NCI-H82 treated with DMSO at 0.1 percent for 48 hours (cell line): Measurements from ENCODE around the gene MEF2C.
A peak's percentile ranks its signal among the peaks of the same experiment; 100 is the strongest.

Experiments
- DNase-seq: peaks from one replicate; lab custom pipeline; 2025; ENCODE audit not compliant: unreplicated experiment; lab: John Stamatoyannopoulos, UW

MEF2C gene

GRCh38 chr5:88677943-88678769, 204.8 kb downstream of the MEF2C start:
- DNase-seq: peak; percentile 47

DNA sequence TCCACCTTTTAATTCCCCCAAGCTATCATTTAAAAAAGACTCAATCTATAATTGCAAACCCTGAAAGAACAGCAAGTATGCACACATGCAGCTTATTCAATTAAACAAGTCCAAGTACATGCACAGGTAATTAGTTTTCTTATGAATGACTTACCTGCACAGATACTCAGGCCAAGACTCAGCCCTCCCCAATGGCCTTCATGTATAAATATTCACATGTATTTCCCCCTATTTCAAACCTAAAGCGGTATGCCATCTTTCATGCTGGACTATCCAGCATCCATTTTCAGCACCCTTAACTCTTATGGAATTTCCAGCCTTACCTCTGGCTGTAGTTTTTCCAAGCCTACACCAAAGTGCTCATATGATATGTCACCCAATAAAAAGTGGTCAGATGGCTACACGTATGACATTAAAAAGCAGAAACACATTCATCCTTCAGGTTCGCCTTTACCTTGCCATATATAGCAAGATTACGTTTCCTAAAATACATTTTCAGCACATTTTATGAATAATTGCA, 205.5 kb downstream of the MEF2C start:
- DNase-seq: no peak

DNA sequence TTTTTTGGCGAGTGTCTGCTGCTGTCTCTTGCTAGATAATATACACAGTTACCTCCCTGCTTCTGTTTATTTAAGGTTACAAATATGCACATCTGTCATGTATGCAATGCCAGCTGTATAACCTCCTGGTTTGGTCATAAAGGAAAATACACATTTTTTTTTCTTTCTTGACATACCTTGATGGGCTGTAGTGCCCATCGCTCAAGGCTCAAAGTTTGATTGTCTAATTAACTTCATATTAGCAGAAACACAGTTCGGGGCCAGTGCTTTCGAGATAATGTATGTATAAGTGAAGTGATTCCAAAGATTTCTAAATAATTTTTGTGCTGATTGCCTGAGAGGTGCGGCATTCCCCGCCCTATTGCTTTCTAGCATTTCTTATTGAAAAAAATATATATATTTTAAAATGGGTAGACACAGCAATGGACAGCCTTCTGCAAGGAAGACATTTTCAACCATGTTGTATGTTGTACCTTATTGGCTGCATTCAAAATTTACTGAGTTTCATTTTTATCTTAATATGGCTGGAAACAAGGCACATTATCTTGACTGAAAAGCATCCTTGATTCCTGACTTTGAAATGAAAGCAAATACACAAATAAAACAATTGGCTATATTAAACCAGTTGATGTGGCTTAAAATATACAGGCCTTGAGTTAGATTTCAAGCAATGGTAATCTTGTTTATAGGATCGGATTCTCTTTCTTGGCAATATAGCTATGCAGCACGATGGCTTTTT, 206.2 kb downstream of the MEF2C start:
- no peak for DNase-seq

GRCh38 chr5:88675708-88676636, 207.0 kb downstream of the MEF2C start:
- DNase-seq: peak; percentile 38

DNA sequence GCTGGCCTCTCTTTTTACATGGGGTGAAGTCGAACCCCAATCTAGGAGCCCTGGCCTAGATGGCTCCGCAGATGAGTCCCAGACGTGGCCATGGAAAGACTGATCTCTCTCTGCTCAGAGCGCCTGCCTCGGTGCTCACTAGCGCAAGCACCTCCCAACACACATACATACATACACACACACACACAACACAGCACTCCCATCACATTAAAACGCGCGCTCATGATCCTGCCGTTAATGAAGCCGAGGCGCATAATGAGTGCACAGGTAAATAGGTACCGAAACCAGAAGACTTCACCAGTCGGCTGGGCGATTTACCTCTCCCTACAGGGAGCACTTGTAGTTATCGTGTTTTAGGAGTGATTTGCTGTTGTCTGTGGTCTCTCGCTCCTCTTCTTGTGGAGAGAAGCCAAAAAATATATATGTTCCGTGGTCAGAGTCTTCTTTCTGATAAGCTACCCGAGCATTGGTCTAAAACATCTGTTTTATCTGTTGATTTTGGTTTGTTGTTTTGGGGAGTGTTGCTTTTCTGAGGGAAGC, 207.7 kb downstream of the MEF2C start:
- DNase-seq: no peak

DNA sequence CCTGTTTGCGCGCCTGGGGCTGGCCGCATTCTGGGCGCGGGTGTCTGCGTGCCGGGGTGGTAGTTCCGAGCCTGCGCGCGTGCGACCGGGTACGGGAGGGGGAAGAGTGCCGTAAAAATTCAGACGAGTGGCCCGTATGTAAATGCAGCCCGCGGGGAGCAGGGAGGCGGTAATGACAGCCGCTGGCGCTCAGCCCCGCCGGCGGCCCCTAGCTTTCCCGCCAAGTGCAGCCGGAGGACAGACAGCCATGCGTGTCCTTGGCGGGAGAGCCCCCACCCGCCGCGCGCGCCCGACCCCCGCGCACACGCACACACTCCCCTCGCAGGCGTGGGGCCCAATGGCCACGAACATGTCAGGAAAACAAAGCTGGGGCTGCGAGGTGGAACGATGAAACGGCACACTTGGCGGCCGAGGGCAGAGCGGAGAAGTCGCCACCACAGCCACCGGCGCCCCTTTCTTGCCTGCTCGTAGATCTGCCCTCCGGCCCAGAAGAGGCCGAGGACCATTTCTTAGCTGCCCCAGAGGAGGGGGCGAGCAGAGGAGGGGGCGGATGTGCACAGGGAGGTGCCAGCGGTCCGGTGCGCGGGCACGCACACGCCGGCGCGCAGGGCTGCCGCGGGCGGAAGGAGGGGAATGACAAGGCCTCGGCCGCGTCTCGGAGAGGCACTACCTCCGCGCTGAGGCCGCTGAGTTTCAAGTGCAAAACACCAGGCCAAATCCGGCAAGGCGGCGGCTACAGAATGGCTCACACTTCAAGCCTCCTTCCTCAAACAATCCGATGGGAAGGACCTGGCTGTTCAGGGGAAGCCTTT, 208.4 kb downstream of the MEF2C start:
- no peak for DNase-seq

GRCh38 chr5:88673253-88674105, 209.5 kb downstream of the MEF2C start:
- DNase-seq: no peak

DNA sequence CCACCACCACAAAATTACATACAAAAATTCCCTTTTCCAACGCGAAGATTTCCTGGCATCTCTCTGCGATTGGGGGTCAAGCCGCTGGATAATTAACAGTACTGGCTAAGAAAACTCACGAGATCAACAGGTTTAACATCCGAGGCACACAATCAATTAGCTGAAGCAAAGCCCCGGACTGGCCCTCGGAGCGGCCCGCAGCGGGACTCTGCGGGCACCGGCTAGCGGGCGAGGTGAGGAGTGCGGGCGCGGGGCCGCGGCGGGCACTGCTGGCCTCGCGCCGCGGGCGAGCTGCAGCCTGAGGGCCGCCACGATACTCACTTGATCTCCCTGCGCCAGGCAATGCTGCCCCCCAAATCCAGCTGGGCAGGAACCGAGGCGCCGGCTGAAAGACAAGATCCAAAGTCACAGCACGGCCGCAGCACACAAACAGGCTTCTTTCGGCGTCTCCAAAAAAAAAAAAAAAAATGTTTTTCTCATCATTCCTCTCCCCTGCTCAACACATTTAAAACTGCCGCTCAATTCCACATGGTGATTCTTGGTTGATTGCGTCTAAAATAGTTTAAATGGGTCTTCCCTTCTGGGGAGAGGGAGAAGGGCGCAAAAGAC, 210.2 kb downstream of the MEF2C start:
- DNase-seq: no peak

GRCh38 chr5:88671505-88672499, 211.2 kb downstream of the MEF2C start:
- no peak for DNase-seq

GRCh38 chr5:88671106-88671504, 211.9 kb downstream of the MEF2C start:
- no peak for DNase-seq

DNA sequence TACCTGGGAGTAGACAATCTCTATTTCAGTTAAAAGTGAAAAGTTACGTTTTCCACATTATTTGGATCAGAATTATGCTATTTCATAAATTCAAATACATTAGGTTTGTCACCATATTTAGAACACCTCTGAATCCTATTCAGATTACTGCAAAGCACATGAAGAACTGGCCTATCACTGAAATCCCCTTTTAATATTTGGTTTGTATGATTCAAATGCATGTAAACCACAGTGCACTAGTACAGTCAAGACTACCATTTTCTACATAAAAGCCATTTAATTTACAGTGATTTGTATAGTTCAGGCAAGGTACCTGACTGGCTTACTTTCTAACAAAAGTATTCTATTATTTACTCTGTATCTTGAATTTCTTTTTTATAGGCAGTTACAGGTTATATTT, 212.5 kb downstream of the MEF2C start:
- no peak for DNase-seq

DNA sequence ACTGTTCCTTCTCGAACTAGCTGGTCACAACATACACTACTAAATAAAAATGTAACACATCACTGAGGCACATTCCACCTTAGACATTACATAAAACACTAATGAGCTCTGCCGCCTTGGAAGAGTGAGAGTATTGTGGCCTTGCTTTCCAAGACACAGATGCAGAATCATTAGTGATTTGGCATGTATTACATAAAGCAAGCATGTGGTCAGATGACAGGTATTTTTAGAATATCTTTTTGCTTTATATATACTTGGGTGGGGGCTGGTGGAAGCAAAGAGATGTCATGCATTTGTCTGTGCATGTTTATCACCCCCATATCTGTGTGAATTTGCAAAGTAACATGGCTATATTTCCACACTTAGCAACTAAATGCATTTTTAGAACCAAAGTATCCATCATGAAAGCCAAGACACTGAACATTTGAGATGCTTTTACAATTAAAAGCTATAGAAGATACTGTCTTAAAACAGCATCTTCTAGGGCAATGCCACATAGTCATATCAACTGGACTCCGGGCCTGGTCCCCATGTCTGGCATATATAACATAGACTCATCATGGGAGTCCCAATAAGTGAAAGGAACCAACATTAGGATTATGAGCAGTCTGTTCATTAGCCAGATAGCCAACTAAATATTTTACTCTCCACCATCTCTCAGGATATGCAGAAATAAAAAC, 213.5 kb downstream of the MEF2C start:
- no peak for DNase-seq

DNA sequence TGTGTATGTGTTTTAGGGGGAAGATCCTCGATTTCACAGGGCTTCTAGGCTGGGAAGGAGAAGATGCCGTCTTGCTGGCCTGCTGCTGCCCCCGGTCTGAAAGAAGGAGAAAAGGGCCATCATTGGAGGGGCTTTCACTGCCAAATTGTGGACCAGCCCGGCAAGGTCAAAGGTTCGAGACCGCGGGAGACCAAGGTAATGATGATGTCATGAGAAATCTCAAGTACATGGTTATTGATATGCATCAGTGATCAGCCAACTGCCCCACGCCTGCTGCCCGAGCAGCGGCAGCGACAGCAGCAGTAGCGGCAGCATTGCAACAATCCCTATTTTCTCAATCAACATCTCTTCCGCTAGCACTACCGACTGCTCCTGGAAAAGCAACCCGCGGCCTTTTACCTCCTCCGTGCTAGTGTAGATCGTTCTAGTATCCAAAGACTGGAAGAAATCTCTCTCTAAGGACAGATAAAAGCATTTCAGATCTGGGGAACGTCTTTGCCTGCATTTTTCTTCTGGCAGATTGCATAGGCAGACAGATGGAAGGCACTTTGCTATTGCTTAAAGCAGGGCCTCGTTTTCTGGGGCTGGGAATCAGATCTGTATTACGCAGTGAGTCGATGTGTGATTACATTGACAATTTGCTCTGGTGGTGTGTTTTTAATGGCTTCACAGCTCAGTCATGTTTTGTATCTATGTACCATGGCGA, 215.3 kb downstream of the MEF2C start:
- no peak for DNase-seq
